ENCODE measurements around the gene ABHD17B. TPM values are rescaled to one million over a fixed set of nuclear protein-coding genes. Genes with fewer than 3 reads are reported as not detected.

Gene ABHD17B
- total RNA-seq, 4 donors from 2014 or later = 21.2 to 24.7 (median 22.2) TPM

DNA sequence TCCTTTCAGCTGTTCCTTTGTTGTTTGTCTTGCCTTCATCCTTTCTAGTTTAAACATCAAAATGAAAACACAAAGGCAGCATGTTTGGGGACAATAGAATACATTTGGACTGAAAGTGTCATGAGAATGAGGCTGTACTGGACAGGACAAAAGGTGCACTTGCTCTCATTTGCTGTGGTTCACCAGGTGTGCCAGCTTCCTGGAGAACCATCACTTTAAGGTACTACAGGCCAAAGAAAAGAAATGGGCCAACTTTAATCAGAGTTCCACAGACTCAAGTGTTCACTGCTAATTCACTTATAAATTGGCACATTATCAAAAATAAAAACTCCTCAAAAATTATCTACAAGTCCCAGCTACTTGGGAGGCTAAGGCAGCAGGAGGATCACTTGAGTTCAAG lies 53.8 kb downstream of the ABHD17B start:
- Histone ChIP-seq H3K4me1 (no peaks in the 10 kb centered on the region), H3K27ac (no peak overlapping the region), H3K9me3 (peaks cover 0 to 24% (median 11%) of the 10 kb centered on the region in 3 donors), H3K4me3 (no peak overlapping the region), H3K27me3 (no peaks in the 10 kb centered on the region), H3K36me3 (peaks cover 0 to 23% (median 0%) of the 10 kb centered on the region in 3 donors)
- DNase-seq = no peak
- intact Hi-C loops (cut with DNase I) = no loop called here
- TF ChIP-seq POLR2A (IDR thresholded peaks at IDR 0.05) = no peak
- TF ChIP-seq, protein P1, sequence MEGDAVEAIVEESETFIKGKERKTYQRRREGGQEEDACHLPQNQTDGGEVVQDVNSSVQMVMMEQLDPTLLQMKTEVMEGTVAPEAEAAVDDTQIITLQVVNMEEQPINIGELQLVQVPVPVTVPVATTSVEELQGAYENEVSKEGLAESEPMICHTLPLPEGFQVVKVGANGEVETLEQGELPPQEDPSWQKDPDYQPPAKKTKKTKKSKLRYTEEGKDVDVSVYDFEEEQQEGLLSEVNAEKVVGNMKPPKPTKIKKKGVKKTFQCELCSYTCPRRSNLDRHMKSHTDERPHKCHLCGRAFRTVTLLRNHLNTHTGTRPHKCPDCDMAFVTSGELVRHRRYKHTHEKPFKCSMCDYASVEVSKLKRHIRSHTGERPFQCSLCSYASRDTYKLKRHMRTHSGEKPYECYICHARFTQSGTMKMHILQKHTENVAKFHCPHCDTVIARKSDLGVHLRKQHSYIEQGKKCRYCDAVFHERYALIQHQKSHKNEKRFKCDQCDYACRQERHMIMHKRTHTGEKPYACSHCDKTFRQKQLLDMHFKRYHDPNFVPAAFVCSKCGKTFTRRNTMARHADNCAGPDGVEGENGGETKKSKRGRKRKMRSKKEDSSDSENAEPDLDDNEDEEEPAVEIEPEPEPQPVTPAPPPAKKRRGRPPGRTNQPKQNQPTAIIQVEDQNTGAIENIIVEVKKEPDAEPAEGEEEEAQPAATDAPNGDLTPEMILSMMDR (IDR thresholded peaks at IDR 0.05) = no peak

DNA sequence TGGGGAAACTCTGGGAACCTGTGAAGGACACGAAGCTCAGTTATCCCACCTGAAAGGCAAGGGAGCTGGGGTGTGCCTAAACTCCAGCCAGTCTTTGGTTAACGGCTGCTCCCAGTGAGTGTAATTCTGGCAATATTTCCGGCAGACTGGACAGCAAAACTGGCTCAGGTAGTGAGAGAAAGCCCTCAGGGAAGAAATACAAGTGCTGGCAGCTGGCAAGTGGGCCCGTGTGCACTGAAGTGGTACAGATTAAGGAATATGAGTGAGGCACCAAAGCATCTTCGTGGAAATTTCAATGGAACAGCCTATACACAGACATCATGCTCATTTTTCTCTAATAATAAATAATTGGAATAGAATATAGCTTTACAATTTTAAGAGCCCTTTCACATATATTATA lies 56.2 kb downstream of the ABHD17B start:
- H3K4me3 ChIP-seq = no peak overlapping the region
- H3K27me3 ChIP-seq = no peaks in the 10 kb centered on the region
- H3K36me3 ChIP-seq = peaks cover 0 to 7% (median 0%) of the 10 kb centered on the region in 3 donors
- no peaks in the 10 kb centered on the region for H3K4me1 ChIP-seq
- peaks cover 0 to 8% (median 5%) of the 10 kb centered on the region in 3 donors for H3K9me3 ChIP-seq
- no peak for DNase-seq
- WGBS, 2 donors = 47 to 58% methylated on average over 5 of the region's 5 CpGs
- intact Hi-C loops (cut with DNase I) = no loop called here
- TF ChIP-seq POLR2A (IDR thresholded peaks at IDR 0.05) = no peak
- TF ChIP-seq, protein P1 (IDR thresholded peaks at IDR 0.05) = no peak
- no peak overlapping the region for H3K27ac ChIP-seq

DNA sequence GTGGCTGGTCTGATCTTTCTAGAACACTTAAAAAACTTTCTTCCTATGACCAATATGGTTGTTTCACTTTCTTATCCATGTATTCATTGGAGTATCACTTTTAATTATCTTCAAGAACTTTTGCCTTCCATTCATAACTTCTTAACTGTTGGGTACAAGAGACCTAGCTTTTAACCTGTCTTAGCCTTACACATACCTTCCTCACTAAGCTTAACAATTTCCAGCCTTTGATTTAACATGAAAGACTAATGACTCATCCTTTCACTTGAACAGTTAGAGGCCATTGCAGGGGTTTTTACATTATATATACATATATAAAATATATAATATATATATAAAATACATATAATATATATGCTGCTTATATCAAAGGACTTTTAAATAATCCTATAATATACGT lies 57.9 kb downstream of the ABHD17B start:
- TF ChIP-seq, protein P1 (IDR thresholded peaks at IDR 0.05) = no peak
- no peak for TF ChIP-seq POLR2A (IDR thresholded peaks at IDR 0.05)
- no peaks in the 10 kb centered on the region for H3K4me1 ChIP-seq
- H3K9me3 ChIP-seq = no peaks in the 10 kb centered on the region
- no peaks in the 10 kb centered on the region for H3K27me3 ChIP-seq
- 94 to 100% methylated on average over 1 of the region's 1 CpG for WGBS, 2 donors
- H3K27ac ChIP-seq = no peak overlapping the region
- DNase-seq = no peak
- H3K4me3 ChIP-seq = no peak overlapping the region
- no peaks in the 10 kb centered on the region for H3K36me3 ChIP-seq
- intact Hi-C loops (cut with DNase I) = no loop called here

DNA sequence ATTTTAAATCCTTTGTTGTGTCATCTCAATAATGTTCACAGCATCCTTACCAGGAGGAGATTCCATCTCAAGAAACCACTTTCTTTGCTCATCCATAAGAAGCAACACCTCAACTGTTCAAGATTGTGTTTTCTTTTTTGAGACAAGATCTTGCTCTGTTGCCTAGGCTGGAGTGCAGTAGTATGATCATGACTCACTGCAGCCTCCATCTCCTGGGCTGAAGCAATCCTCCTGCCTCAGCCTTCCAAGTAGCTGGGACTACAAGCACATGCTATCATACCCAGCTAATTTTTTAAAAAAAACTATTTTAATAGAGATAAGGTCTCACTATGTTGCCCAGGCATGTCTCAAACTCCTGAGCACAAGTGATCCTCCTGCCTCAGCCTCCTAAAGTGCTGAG lies 60.0 kb downstream of the ABHD17B start:
- H3K27ac ChIP-seq = no peak overlapping the region
- TF ChIP-seq POLR2A (IDR thresholded peaks at IDR 0.05) = no peak
- TF ChIP-seq, protein P1 (IDR thresholded peaks at IDR 0.05) = no peak

DNA sequence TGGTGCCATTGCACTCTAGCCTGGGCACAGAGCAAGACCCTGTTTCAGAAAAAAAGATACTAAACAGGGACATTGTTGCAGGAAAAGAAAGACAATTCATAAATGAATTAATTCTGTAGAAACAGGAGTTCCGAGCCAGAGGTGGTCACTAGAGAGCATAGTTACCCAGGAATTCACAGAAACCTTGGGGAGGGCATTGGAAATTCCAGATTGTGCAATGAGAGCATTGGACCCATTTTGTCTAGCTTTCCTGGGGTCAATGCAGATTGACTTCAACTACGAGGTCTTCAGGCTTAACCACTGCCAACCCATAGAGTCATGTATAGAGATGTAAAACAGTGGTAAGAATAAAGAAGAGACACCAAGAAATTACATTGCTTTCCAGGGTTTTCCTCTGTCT lies 63.1 kb downstream of the ABHD17B start:
- DNase-seq = no peak
- intact Hi-C loops (cut with DNase I) = no loop called here
- H3K27me3 ChIP-seq = no peaks in the 10 kb centered on the region
- no peaks in the 10 kb centered on the region for H3K9me3 ChIP-seq
- 75 to 85% methylated on average over 2 of the region's 2 CpGs for WGBS, 2 donors
- H3K27ac ChIP-seq = no peak overlapping the region
- H3K36me3 ChIP-seq = no peaks in the 10 kb centered on the region
- H3K4me3 ChIP-seq = no peak overlapping the region
- TF ChIP-seq, protein P1 (IDR thresholded peaks at IDR 0.05) = no peak
- TF ChIP-seq POLR2A (IDR thresholded peaks at IDR 0.05) = no peak
- H3K4me1 ChIP-seq = no peaks in the 10 kb centered on the region

More for the DNA sequence above, 60.0 kb downstream of the ABHD17B start:
- Histone ChIP-seq H3K9me3 (no peaks in the 10 kb centered on the region), H3K27me3 (no peaks in the 10 kb centered on the region), H3K4me1 (no peaks in the 10 kb centered on the region), H3K4me3 (no peak overlapping the region), H3K36me3 (no peaks in the 10 kb centered on the region)
- DNase-seq = no peak
- intact Hi-C loops (cut with DNase I) = no loop called here
